Osteocyte (in vitro differentiated cells): ENCODE results near the gene CRIP2. TPM values are rescaled to one million over a fixed set of nuclear protein-coding genes. Genes with fewer than 3 reads are reported as not detected.
A peak's percentile ranks its signal among the peaks of the same experiment; 100 is the strongest.

Source experiments
- DNase-seq: peaks from one replicate; pipeline ENCODE4 v3.0.0; 2021; ENCODE audit warnings: mixed read lengths; ENCODE audit not compliant: unreplicated experiment; ENCODE audit errors: extremely low spot score
- H3K27ac Mint-ChIP-seq: one replicate; pipeline ENCODE4 v1.8.0; 2021; ENCODE audit warnings: mild to moderate bottlenecking, mixed read lengths; ENCODE audit not compliant: unreplicated experiment
- H3K27me3 Mint-ChIP-seq: one replicate; pipeline ENCODE4 v1.8.0; 2021; ENCODE audit warnings: mixed read lengths; ENCODE audit not compliant: unreplicated experiment
- H3K36me3 Mint-ChIP-seq: one replicate; pipeline ENCODE4 v1.8.0; 2021; ENCODE audit warnings: mixed read lengths; ENCODE audit not compliant: unreplicated experiment
- H3K4me1 Mint-ChIP-seq: one replicate; pipeline ENCODE4 v1.8.0; 2021; ENCODE audit warnings: mixed read lengths; ENCODE audit not compliant: unreplicated experiment
- H3K4me3 Mint-ChIP-seq: one replicate; pipeline ENCODE4 v1.8.0; 2021; ENCODE audit warnings: mild to moderate bottlenecking, moderate library complexity, mixed read lengths; ENCODE audit not compliant: unreplicated experiment
- H3K9me3 Mint-ChIP-seq: one replicate; pipeline ENCODE4 v1.8.0; 2021; ENCODE audit warnings: mixed read lengths; ENCODE audit not compliant: unreplicated experiment
- total RNA-seq: library from RNA; stranded (reverse); gene quantifications from 2 replicates; pipeline ENCODE4 v1.2.1, GENCODE V29; 2021
- TF ChIP-seq, protein P1 (sequence below): fragments of 200-600 bp; sonication (generic); IDR thresholded peaks from 2 replicates; pipeline ENCODE4 v1.5.0; 2021; ENCODE audit warnings: antibody characterized with exemption, mild to moderate bottlenecking, moderate library complexity

The CRIP2 gene
- total RNA-seq, 1 donor from 2014 or later: 191 TPM

DNA sequence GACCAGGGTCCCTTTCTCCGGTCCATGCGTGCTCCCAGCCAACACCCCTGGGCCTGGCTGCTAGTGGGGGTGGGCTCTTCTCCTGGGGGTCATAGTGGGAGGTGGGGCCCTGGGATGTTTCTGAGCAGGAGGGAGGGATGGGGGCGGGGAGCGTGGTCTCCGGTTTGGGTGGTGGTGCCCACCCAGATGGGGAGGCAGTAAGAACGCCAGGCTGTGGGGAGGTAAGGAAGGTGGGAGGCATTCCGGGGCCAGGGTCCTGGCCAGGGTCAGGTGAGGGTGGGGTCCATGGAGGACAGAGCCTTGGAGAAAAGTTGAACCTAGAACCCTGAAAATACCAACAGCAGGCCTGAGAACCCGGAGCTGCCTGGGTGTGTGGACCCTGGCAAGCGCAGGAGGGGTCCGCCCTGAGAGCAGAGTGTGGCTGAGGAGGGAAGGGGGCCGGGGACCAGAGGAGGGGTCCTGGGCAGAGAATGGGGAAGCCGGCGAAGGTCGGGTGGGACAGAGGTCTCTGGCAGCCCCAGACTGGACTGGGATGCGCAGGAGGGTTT, 5.7 kb downstream of the CRIP2 start:
- Mint-ChIP-seq H3K4me1 (peaks cover 69% of the 10 kb centered on the region), H3K27ac (peak overlapping the region; percentile 100), H3K27me3 (no peaks in the 10 kb centered on the region), H3K9me3 (no peaks in the 10 kb centered on the region), H3K4me3 (no peak overlapping the region), H3K36me3 (peaks cover 2% of the 10 kb centered on the region)
- no peak for DNase-seq
- TF ChIP-seq, protein P1, sequence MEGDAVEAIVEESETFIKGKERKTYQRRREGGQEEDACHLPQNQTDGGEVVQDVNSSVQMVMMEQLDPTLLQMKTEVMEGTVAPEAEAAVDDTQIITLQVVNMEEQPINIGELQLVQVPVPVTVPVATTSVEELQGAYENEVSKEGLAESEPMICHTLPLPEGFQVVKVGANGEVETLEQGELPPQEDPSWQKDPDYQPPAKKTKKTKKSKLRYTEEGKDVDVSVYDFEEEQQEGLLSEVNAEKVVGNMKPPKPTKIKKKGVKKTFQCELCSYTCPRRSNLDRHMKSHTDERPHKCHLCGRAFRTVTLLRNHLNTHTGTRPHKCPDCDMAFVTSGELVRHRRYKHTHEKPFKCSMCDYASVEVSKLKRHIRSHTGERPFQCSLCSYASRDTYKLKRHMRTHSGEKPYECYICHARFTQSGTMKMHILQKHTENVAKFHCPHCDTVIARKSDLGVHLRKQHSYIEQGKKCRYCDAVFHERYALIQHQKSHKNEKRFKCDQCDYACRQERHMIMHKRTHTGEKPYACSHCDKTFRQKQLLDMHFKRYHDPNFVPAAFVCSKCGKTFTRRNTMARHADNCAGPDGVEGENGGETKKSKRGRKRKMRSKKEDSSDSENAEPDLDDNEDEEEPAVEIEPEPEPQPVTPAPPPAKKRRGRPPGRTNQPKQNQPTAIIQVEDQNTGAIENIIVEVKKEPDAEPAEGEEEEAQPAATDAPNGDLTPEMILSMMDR: no peak

DNA sequence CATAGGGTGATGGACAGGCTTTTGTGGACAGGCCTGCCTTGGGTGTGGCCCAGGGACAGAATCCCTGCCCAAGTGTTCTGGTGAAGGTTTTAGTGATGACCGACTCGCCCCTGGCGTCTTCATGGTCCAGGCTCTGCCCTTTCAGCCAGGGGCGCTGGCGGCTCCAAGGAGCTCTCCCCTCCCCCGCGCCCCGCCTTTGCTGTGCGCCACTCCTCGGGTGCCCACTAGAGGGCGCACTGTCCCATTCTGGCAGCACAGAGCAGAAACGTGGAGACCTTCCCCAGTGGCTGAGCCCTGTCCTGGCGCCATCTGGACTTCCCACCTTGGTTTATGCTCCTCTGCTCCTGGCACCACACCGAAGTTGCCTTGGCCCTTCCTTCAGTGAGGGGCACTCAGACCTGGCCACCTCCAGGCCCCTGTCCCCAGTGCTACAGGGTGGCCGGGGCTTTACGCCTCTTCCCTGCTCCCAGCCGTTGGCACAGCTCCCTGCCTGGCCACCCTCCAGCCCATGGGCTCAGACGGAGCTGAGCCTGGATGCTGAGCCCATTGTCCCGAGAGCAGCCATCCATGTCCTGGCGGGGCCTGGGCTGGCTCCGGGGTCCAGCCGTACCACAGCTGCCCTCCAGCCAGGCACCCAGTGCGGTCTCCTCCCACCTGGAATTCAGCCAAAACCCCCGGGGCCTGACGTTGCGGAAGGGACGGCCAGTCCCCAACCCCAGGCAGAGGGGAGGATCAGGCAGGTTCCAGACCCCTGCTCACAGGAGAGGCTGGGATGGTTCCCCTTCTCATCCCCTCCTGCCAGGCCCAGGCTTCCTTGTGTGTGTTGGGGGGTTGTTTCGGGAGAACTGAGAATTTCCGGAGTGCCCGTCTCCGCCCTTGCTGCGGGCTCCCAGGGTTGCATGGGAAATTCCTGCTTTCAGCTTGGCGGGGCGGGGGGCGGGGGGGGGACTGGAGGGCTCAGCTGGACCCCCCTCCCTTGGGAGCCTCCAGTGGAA, 6.5 kb downstream of the CRIP2 start:
- Mint-ChIP-seq H3K27me3 (no peaks in the 10 kb centered on the region), H3K9me3 (no peaks in the 10 kb centered on the region), H3K4me3 (peak overlapping the region; percentile 65), H3K27ac (peak overlapping the region; percentile 100), H3K4me1 (peaks cover 70% of the 10 kb centered on the region), H3K36me3 (peaks cover 2% of the 10 kb centered on the region)
- peak; percentile 99 for DNase-seq
- TF ChIP-seq, protein P1: peak; percentile 99

DNA sequence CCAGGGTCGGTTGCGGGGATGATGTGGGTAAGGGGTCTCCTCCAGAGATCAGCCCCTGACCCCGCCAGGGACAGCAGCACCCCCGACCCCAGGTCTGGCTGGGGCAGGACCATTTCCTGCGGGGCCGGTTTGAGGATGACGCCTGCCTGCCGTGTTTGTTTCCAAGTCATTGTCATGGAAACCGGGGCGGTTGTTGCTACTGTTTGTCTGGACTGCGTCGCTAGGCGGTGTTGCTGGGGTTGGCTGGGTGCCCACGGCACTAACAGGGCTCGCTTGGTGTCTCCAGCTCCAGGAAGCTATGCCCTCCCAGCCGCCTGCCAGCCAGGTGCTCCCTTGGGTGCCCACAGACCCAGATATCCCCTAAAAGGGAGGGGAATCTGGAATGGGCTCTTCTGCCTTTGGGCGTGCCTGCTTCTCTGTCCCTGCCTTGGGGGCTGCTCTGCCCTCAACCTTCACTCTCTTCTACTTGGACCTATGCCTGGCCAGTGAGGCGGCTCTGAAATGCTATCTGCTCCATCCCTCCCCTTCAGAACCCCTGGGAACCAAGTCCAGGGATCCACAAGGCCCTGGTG, 7.4 kb downstream of the CRIP2 start:
- H3K4me3 Mint-ChIP-seq: peak overlapping the region; percentile 65
- H3K9me3 Mint-ChIP-seq: no peaks in the 10 kb centered on the region

DNA sequence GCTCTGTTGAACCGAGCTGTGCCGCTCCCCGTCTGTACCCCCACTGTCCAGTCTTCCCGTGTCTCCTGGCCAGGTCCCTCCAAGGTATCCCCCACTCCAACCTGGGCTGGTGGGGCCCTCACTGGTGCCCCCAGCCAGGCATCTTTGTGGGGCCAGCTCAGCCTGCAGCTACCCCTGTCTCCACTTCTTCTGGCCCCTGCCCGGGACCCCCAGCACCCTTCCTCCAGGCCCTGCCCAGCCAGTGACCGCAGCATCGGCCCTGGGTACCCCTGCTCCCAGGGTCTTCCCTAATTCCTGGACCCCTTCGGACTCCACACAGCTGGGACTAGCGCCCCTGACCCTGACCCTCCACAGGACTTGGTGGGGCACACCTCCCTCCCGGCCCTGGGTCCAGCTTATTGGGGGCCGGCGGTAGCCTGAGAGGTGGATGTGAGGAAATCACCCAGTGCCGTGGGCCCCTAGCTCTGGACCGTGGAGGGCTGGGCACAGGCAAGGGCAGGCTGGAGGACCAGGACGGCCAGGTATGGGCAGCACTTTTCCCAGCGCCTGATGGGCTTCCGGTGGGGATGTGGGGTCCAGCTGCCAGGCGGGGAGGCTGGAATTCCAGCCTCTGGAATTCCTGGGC, 8.0 kb downstream of the CRIP2 start:
- Mint-ChIP-seq H3K9me3 (no peaks in the 10 kb centered on the region), H3K4me3 (peak overlapping the region; percentile 63), H3K36me3 (peaks cover 2% of the 10 kb centered on the region), H3K27ac (peak overlapping the region; percentile 100), H3K4me1 (peaks cover 60% of the 10 kb centered on the region), H3K27me3 (no peaks in the 10 kb centered on the region)
- TF ChIP-seq, protein P1: no peak
- DNase-seq: no peak

More for the DNA sequence above, 7.4 kb downstream of the CRIP2 start:
- Mint-ChIP-seq H3K27ac (peak overlapping the region; percentile 100), H3K4me1 (peaks cover 65% of the 10 kb centered on the region), H3K36me3 (peaks cover 2% of the 10 kb centered on the region), H3K27me3 (no peaks in the 10 kb centered on the region)
- peak; percentile 98 for DNase-seq
- TF ChIP-seq, protein P1: peak; percentile 6
